ENCODE results near the gene MCC. TPM values are rescaled to one million over a fixed set of nuclear protein-coding genes. Genes with fewer than 3 reads are reported as not detected.

MCC gene
- total RNA-seq, 1 donor from 2014 or later = 31.9 TPM

DNA sequence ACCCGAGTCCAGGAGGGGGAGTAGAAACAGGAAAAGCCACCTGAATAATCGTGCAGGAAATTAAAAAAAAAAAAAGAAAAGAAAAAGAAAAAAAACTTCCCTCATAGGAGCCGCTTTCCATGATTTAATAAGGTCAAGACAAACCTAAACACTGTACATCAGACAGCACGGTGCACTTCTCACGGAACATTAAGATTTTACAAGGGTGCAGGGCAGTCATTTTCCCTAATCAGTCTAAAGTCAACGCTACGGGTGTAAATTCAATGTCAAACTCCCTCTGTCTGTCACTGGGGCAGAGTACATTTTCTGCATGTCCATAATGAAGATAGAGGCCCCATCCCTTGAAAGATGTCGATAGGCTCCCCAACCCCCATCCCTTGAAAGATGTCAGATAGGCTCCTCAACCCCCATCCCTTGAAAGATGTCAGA, 193.1 kb downstream of the MCC start:
- intact Hi-C loops (cut with DNase I) = loop anchor here (2.0 to 10.0 kb wide), 3 partner anchors 38 to 210 kb away; no protein-coding TSS in a partner anchor
- no peak for DNase-seq (ENCODE audit: missing footprints)
- ATAC-seq = peak; percentile 22

- ATAC-seq (peak; percentile 97), DNase-seq (ENCODE audit: missing footprints) (peak; percentile 93)
- intact Hi-C loops (cut with DNase I) = loop anchor here (1.0 to 10.0 kb wide), 5 partner anchors 38 to 210 kb away; no protein-coding TSS in a partner anchor
These were observed 193.7 kb downstream of the MCC start for GRCh38 chr5:113294311-113295110.

- intact Hi-C loops (cut with DNase I) = loop anchor here (1.0 to 10.0 kb wide), 5 partner anchors 37 to 209 kb away; no protein-coding TSS in a partner anchor
- no peak for DNase-seq (ENCODE audit: missing footprints)
- no peak for ATAC-seq
These were observed 194.3 kb downstream of the MCC start for GRCh38 chr5:113293975-113294310.

- DNase-seq (ENCODE audit: missing footprints) (no peak), ATAC-seq (peak; percentile 3)
- intact Hi-C loops (cut with DNase I) = loop anchor here (5.0 to 10.0 kb wide), 2 partner anchors 91 to 209 kb away; no protein-coding TSS in a partner anchor
These were observed 194.9 kb downstream of the MCC start for GRCh38 chr5:113293068-113293974.

DNA sequence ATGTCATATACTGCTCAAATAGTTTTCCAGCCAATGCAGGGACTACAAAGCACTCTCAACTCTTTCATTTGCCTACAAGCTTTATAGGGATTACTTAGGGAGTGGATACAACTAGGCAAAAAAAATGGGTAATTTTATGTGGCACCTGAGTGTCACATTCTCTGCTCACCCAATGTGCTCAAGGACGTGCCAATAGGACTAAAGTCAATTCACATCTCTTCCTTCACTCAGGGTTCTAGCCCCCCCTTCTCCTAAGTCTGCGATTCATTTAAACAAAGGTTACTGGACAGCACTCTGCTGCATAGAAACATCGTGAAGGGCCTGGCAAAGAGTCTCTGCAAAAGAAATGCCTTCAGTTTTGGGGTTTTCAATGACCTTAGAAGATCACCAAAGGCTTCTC, 195.8 kb downstream of the MCC start:
- DNase-seq (ENCODE audit: missing footprints) = no peak
- intact Hi-C loops (cut with DNase I) = loop anchor here (5.0 to 10.0 kb wide), 2 partner anchors 90 to 208 kb away; no protein-coding TSS in a partner anchor
- no peak for ATAC-seq

GRCh38 chr5:113283558-113283957, 204.7 kb downstream of the MCC start:
- intact Hi-C loops (cut with DNase I) = no loop called here
- no peak for ATAC-seq
- no peak for DNase-seq (ENCODE audit: missing footprints)

DNA sequence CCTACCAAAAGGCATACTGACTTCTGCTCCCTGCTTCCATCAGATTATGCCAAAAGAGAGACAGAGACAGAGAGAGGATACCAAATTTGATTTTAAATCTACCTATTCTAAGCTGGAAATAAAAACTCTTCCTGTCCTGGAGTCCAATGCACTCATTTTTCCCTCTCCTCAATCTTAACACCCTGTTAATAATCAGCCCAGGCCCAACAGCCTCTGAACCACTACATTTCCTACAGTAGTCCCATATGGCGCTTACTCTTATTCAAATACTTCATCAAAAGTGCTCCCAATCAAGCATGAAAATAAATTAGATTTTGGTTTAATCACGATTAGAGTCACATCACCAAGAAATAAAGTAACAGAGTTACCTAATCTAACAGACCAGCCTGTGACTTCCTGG, 205.8 kb downstream of the MCC start:
- intact Hi-C loops (cut with DNase I) = no loop called here
- ATAC-seq (no peak), DNase-seq (ENCODE audit: missing footprints) (no peak)

GRCh38 chr5:113281194-113281593, 207.1 kb downstream of the MCC start:
- intact Hi-C loops (cut with DNase I) = no loop called here
- ATAC-seq (no peak), DNase-seq (ENCODE audit: missing footprints) (no peak)

- ATAC-seq (no peak), DNase-seq (ENCODE audit: missing footprints) (no peak)
- intact Hi-C loops (cut with DNase I) = no loop called here
These were observed 207.7 kb downstream of the MCC start for GRCh38 chr5:113280541-113280940.

GRCh38 chr5:113278976-113279375, 209.3 kb downstream of the MCC start:
- DNase-seq (ENCODE audit: missing footprints) = no peak
- intact Hi-C loops (cut with DNase I) = no loop called here
- no peak for ATAC-seq

GRCh38 chr5:113276493-113276892, 211.8 kb downstream of the MCC start:
- no peak for ATAC-seq
- intact Hi-C loops (cut with DNase I) = no loop called here
- DNase-seq (ENCODE audit: missing footprints) = no peak

DNA sequence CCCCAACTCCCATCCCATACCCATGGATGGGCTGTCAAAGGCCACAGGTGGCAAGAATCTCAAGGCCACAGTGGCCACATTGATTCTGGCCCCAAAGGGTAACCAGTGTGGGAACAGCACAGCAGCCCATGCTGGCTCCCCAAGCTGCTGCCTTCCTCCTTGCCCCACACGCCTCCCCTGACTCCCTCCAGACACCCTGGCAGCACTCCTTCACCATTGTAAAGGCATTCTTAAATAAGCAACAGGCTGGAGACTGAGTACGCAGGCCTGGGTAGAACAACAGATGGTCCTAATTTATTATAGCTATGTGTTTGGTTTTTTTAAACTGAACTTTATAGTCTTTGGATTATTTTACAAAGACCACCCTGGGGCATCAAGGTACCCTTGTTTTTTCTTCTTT, 212.3 kb downstream of the MCC start:
- peak; percentile 32 for ATAC-seq

GRCh38 chr5:113274836-113275414, 213.3 kb downstream of the MCC start:
- intact Hi-C loops (cut with DNase I) = no loop called here
- peak; percentile 66 for ATAC-seq

More for the DNA sequence above, 212.3 kb downstream of the MCC start:
- intact Hi-C loops (cut with DNase I) = no loop called here
- DNase-seq (ENCODE audit: missing footprints) = no peak

DNA sequence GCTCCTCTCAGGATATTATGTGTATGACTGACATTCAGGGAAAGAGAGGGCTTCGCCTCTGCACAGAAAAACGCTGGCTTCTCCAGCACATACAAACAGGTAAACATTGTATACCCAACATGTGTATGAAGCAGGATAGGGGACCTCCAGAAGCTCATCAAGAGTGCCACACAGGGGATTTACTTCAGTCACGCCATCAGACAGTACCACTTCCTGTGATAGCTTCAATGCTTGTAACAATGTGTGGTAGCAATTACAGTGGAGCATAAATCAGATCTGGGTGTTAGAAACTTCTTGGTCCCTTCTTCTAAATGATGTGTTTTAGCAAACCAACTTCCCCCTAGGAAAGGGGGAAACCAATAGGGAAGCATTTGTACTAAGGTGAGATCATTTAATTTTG, 214.3 kb downstream of the MCC start:
- no peak for ATAC-seq
- DNase-seq (ENCODE audit: missing footprints) = no peak

More at GRCh38 chr5:113274836-113275414, 213.3 kb downstream of the MCC start:
- no peak for DNase-seq (ENCODE audit: missing footprints)

DNA sequence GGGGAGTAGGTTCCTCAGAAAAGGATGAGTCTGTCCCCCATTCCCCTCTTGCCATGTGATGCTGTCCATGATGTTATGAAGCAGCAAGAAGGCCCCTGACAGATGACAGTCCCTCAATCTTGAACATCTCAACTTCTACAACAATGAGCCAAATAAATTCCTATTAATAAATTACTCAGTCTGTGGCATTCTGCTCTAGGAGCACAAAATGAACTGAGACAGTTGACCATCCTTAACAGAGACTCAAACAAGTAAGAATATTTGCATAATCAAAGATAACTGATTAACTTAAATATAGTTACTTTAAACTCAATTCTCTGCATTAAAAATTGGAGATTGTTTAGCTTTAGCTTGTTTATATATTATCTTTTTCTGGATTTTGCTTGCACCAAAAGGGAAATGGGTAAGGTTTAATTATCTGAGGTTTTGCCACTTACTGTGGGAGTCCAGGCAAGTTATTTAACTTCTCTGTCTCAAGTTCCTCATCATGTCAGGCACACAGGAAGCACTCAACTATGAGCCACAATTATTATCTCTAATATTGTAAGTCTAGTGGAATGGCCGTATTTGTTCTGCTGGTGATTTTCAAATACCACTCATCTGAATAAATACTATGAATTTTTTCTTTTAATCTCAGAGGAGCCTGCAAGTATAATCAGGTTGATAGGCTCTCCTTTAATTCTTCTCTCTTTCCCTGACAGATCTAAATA, 216.4 kb downstream of the MCC start:
- intact Hi-C loops (cut with DNase I) = no loop called here
- DNase-seq (ENCODE audit: missing footprints) = no peak
- no peak for ATAC-seq

More for the DNA sequence above, 214.3 kb downstream of the MCC start:
- intact Hi-C loops (cut with DNase I) = no loop called here

- DNase-seq (ENCODE audit: missing footprints) (no peak), ATAC-seq (no peak)
- intact Hi-C loops (cut with DNase I) = no loop called here
These were observed 217.2 kb downstream of the MCC start for GRCh38 chr5:113271015-113271414.

DNA sequence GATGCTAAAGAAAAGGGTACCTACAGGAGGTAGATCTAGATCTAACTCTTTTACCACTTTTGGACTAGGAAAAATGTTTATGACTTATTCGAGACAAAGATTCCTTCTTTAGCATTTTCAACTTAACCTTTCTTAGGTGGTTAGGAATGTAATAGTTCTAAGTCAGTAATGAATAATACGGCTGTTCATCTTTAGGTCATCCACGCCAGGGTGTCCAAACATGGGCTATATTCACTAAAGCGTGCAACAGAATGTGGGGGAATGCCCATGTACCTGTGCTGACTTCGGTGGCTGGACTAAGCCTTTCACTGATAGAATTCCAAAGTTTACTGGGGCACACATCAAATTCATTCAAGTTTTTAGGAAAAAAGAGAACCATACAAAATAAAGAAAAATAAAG, 218.2 kb downstream of the MCC start:
- ATAC-seq (no peak), DNase-seq (ENCODE audit: missing footprints) (no peak)
- intact Hi-C loops (cut with DNase I) = no loop called here

Data from Right ventricle myocardium inferior (tissue), 1 donor.